ENCODE measurements around the gene HEPACAM.

- TF ChIP-seq CTCF (conservative IDR thresholded peaks at IDR 0.05; ENCODE audit: low read depth, low read length) (no peak), EZH2 (IDR thresholded peaks at IDR 0.05; ENCODE audit: low read length, unreplicated experiment) (no peak), EZH2phosphoT487 (IDR thresholded peaks at IDR 0.05; ENCODE audit: borderline replicate concordance, low read length) (no peak)
These were observed 61.1 kb downstream of the HEPACAM start for GRCh38 chr11:124874571-124875255.

All from PC-3 (cell line).